Spleen (tissue), 7 donors: ENCODE measurements around the gene CACNA1C.

Experiments used
- POLR2A ChIP-seq, 3 donors: fragments of 450-650 bp; IDR thresholded peaks; one replicate each; pipeline ENCODE4 v1.5.1; 2017; ENCODE audit warnings: antibody characterized with exemption in 3 of 3, mild to moderate bottlenecking in 1 of 3
- TF ChIP-seq, protein P1 (sequence below), 11 experiments: fragments of 200-600 bp in 7 of 11; fragments of 450-650 bp in 4 of 11; sonication (generic) in 4 of 11; IDR thresholded peaks in 8 of 11; conservative IDR thresholded peaks in 3 of 11; 1 replicate in 7 of 11; 2 replicates in 4 of 11; pipeline versions ENCODE4 v1.4.0 to v1.8.0; 2016 to 2021; ENCODE audit warnings: antibody characterized with exemption in 11 of 11, inconsistent platforms in 4 of 11, mild to moderate bottlenecking in 1 of 11
- donor health status: DM: no; HTN: no; CAD: no; lungs with moderate emphysema.
- donor health status: DM: no; HTN: no; CAD: no.
- donor health status: DM: no; HTN: no; CAD: no.

GRCh38 chr12:2112401-2112800, 59.6 kb downstream of the CACNA1C start:
- no peak for TF ChIP-seq POLR2A (IDR thresholded peaks at IDR 0.05)
- TF ChIP-seq, protein P1, sequence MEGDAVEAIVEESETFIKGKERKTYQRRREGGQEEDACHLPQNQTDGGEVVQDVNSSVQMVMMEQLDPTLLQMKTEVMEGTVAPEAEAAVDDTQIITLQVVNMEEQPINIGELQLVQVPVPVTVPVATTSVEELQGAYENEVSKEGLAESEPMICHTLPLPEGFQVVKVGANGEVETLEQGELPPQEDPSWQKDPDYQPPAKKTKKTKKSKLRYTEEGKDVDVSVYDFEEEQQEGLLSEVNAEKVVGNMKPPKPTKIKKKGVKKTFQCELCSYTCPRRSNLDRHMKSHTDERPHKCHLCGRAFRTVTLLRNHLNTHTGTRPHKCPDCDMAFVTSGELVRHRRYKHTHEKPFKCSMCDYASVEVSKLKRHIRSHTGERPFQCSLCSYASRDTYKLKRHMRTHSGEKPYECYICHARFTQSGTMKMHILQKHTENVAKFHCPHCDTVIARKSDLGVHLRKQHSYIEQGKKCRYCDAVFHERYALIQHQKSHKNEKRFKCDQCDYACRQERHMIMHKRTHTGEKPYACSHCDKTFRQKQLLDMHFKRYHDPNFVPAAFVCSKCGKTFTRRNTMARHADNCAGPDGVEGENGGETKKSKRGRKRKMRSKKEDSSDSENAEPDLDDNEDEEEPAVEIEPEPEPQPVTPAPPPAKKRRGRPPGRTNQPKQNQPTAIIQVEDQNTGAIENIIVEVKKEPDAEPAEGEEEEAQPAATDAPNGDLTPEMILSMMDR (IDR thresholded peaks at IDR 0.05 in 8 of 11, conservative IDR thresholded peaks at IDR 0.05 in 3 of 11) = no peak
